GM23338 (cell line): ENCODE measurements around the gene GRM6.

ENCODE experiments used
- CREB1 ChIP-seq: fragments of 250-450 bp; sonication (Bioruptor Pico); IDR thresholded peaks from 2 replicates; pipeline ENCODE4 v1.5.0; 2020; ENCODE audit warnings: low read depth, mild to moderate bottlenecking, moderate library complexity
- EZH2 ChIP-seq: fragments of 200-600 bp; sonication (generic); IDR thresholded peaks from one replicate; pipeline ENCODE4 v1.8.0; 2017; ENCODE audit warnings: antibody characterized with exemption, mild to moderate bottlenecking, low read depth; ENCODE audit not compliant: unreplicated experiment
- EZH2phosphoT487 ChIP-seq: fragments of 200-600 bp; sonication (generic); IDR thresholded peaks from one replicate; pipeline ENCODE4 v1.8.1; 2018; ENCODE audit warnings: antibody characterized with exemption; ENCODE audit not compliant: unreplicated experiment
- JUNB ChIP-seq: IDR thresholded peaks from one replicate; pipeline ENCODE4 v1.6.1; 2016; ENCODE audit warnings: antibody characterized with exemption; ENCODE audit not compliant: unreplicated experiment
- NANOG ChIP-seq: IDR thresholded peaks from 2 replicates; pipeline ENCODE4 v1.6.1; 2016; ENCODE audit warnings: antibody characterized with exemption, borderline replicate concordance
- POLR2AphosphoS5 ChIP-seq: IDR thresholded peaks from 2 replicates; pipeline ENCODE4 v1.6.1; 2016; ENCODE audit warnings: antibody characterized with exemption, low read depth
- STAT1 ChIP-seq: IDR thresholded peaks from one replicate; pipeline ENCODE4 v1.6.1; 2016; ENCODE audit warnings: antibody characterized with exemption; ENCODE audit not compliant: unreplicated experiment
- ZNF114 ChIP-seq: fragments of 250-450 bp; sonication (Bioruptor Pico); IDR thresholded peaks from 2 replicates; pipeline ENCODE4 v1.5.0; 2020; ENCODE audit warnings: mild to moderate bottlenecking, moderate library complexity
- ZNF331 ChIP-seq: fragments of 250-450 bp; sonication (Bioruptor Pico); IDR thresholded peaks from 2 replicates; pipeline ENCODE4 v1.5.0; 2020; ENCODE audit warnings: low read depth, mild to moderate bottlenecking, moderate library complexity
- TF ChIP-seq, protein P1 (sequence below), 2 experiments: fragments of 200-600 bp in 1 of 2; sonication (generic) in 1 of 2; conservative IDR thresholded peaks; 2 replicates each; pipeline versions ENCODE4 v1.5.1 to v1.6.1; 2016 to 2017; ENCODE audit warnings: antibody characterized with exemption in 2 of 2, low read depth in 2 of 2, mild to moderate bottlenecking in 2 of 2, moderate library complexity in 1 of 2
- TF ChIP-seq, protein P2 (sequence below): IDR thresholded peaks from 2 replicates; pipeline ENCODE4 v1.6.1; 2016; ENCODE audit warnings: antibody characterized with exemption
- TF ChIP-seq, protein P3 (sequence below): fragments of 250-450 bp; sonication (Bioruptor Pico); IDR thresholded peaks from 2 replicates; pipeline ENCODE4 v1.5.0; 2020; ENCODE audit warnings: mild to moderate bottlenecking, moderate library complexity
- TF ChIP-seq, protein P4 (sequence below): IDR thresholded peaks from one replicate; pipeline ENCODE4 v1.6.1; 2018; ENCODE audit warnings: antibody characterized with exemption; ENCODE audit not compliant: unreplicated experiment

DNA sequence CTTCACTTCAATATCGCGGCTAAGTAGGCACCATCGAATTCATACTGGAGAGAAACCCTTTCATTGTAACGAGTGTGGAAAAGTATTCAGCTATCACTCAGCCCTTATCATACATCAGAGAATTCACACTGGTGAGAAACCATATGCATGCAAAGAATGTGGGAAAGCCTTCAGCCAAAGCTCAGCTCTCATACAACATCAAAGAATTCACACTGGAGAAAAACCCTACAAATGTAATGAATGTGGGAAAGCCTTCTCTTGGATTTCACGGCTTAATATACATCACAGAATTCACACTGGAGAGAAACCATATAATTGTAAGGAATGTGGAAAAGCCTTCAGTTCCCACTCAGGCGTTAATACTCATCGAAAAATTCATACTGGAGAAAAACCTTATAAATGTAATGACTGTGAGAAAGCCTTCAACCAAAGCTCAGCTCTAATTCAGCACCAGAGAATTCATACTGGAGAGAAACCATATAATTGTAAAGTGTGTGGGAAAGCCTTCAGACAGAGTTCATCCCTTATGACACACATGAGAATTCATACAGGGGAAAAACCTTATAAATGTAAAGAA lies 38.0 kb upstream of the GRM6 start:
- TF ChIP-seq, protein P1, sequence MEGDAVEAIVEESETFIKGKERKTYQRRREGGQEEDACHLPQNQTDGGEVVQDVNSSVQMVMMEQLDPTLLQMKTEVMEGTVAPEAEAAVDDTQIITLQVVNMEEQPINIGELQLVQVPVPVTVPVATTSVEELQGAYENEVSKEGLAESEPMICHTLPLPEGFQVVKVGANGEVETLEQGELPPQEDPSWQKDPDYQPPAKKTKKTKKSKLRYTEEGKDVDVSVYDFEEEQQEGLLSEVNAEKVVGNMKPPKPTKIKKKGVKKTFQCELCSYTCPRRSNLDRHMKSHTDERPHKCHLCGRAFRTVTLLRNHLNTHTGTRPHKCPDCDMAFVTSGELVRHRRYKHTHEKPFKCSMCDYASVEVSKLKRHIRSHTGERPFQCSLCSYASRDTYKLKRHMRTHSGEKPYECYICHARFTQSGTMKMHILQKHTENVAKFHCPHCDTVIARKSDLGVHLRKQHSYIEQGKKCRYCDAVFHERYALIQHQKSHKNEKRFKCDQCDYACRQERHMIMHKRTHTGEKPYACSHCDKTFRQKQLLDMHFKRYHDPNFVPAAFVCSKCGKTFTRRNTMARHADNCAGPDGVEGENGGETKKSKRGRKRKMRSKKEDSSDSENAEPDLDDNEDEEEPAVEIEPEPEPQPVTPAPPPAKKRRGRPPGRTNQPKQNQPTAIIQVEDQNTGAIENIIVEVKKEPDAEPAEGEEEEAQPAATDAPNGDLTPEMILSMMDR (conservative IDR thresholded peaks at IDR 0.05; ENCODE audit: low read depth in 2 of 2), result no peak
- TF ChIP-seq EZH2, result no peak
- TF ChIP-seq POLR2AphosphoS5, result no peak
- no peak for TF ChIP-seq EZH2phosphoT487
- TF ChIP-seq, protein P2, sequence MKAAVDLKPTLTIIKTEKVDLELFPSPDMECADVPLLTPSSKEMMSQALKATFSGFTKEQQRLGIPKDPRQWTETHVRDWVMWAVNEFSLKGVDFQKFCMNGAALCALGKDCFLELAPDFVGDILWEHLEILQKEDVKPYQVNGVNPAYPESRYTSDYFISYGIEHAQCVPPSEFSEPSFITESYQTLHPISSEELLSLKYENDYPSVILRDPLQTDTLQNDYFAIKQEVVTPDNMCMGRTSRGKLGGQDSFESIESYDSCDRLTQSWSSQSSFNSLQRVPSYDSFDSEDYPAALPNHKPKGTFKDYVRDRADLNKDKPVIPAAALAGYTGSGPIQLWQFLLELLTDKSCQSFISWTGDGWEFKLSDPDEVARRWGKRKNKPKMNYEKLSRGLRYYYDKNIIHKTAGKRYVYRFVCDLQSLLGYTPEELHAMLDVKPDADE, result no peak
- no peak for TF ChIP-seq CREB1 (CRISPR knock-in tag)
- TF ChIP-seq ZNF331 (CRISPR knock-in tag), result no peak
- TF ChIP-seq STAT1, result no peak
- TF ChIP-seq, protein P3, sequence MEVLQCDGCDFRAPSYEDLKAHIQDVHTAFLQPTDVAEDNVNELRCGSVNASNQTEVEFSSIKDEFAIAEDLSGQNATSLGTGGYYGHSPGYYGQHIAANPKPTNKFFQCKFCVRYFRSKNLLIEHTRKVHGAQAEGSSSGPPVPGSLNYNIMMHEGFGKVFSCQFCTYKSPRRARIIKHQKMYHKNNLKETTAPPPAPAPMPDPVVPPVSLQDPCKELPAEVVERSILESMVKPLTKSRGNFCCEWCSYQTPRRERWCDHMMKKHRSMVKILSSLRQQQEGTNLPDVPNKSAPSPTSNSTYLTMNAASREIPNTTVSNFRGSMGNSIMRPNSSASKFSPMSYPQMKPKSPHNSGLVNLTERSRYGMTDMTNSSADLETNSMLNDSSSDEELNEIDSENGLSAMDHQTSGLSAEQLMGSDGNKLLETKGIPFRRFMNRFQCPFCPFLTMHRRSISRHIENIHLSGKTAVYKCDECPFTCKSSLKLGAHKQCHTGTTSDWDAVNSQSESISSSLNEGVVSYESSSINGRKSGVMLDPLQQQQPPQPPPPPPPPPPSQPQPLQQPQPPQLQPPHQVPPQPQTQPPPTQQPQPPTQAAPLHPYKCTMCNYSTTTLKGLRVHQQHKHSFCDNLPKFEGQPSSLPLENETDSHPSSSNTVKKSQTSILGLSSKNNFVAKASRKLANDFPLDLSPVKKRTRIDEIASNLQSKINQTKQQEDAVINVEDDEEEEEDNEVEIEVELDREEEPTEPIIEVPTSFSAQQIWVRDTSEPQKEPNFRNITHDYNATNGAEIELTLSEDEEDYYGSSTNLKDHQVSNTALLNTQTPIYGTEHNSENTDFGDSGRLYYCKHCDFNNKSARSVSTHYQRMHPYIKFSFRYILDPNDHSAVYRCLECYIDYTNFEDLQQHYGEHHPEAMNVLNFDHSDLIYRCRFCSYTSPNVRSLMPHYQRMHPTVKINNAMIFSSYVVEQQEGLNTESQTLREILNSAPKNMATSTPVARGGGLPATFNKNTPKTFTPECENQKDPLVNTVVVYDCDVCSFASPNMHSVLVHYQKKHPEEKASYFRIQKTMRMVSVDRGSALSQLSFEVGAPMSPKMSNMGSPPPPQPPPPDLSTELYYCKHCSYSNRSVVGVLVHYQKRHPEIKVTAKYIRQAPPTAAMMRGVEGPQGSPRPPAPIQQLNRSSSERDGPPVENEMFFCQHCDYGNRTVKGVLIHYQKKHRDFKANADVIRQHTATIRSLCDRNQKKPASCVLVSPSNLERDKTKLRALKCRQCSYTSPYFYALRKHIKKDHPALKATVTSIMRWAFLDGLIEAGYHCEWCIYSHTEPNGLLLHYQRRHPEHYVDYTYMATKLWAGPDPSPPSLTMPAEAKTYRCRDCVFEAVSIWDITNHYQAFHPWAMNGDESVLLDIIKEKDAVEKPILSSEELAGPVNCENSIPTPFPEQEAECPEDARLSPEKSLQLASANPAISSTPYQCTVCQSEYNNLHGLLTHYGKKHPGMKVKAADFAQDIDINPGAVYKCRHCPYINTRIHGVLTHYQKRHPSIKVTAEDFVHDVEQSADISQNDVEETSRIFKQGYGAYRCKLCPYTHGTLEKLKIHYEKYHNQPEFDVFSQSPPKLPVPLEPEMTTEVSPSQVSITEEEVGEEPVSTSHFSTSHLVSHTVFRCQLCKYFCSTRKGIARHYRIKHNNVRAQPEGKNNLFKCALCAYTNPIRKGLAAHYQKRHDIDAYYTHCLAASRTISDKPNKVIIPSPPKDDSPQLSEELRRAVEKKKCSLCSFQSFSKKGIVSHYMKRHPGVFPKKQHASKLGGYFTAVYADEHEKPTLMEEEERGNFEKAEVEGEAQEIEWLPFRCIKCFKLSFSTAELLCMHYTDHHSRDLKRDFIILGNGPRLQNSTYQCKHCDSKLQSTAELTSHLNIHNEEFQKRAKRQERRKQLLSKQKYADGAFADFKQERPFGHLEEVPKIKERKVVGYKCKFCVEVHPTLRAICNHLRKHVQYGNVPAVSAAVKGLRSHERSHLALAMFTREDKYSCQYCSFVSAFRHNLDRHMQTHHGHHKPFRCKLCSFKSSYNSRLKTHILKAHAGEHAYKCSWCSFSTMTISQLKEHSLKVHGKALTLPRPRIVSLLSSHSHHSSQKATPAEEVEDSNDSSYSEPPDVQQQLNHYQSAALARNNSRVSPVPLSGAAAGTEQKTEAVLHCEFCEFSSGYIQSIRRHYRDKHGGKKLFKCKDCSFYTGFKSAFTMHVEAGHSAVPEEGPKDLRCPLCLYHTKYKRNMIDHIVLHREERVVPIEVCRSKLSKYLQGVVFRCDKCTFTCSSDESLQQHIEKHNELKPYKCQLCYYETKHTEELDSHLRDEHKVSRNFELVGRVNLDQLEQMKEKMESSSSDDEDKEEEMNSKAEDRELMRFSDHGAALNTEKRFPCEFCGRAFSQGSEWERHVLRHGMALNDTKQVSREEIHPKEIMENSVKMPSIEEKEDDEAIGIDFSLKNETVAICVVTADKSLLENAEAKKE (CRISPR knock-in tag), result no peak
- TF ChIP-seq, protein P4, sequence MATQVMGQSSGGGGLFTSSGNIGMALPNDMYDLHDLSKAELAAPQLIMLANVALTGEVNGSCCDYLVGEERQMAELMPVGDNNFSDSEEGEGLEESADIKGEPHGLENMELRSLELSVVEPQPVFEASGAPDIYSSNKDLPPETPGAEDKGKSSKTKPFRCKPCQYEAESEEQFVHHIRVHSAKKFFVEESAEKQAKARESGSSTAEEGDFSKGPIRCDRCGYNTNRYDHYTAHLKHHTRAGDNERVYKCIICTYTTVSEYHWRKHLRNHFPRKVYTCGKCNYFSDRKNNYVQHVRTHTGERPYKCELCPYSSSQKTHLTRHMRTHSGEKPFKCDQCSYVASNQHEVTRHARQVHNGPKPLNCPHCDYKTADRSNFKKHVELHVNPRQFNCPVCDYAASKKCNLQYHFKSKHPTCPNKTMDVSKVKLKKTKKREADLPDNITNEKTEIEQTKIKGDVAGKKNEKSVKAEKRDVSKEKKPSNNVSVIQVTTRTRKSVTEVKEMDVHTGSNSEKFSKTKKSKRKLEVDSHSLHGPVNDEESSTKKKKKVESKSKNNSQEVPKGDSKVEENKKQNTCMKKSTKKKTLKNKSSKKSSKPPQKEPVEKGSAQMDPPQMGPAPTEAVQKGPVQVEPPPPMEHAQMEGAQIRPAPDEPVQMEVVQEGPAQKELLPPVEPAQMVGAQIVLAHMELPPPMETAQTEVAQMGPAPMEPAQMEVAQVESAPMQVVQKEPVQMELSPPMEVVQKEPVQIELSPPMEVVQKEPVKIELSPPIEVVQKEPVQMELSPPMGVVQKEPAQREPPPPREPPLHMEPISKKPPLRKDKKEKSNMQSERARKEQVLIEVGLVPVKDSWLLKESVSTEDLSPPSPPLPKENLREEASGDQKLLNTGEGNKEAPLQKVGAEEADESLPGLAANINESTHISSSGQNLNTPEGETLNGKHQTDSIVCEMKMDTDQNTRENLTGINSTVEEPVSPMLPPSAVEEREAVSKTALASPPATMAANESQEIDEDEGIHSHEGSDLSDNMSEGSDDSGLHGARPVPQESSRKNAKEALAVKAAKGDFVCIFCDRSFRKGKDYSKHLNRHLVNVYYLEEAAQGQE, result no peak
- TF ChIP-seq ZNF114 (CRISPR knock-in tag), result no peak
- no peak for TF ChIP-seq JUNB
- no peak for TF ChIP-seq NANOG
